ENCODE data around the gene GDA. TPM values are rescaled to one million over a fixed set of nuclear protein-coding genes. Genes with fewer than 3 reads are reported as not detected.

The GDA gene
- total and polyA plus RNA-seq, 2 of the 8 experiments (the other 6 are each of a cell fraction or from before 2014, with no cell fraction given): 0.35 to 3.0 TPM

DNA sequence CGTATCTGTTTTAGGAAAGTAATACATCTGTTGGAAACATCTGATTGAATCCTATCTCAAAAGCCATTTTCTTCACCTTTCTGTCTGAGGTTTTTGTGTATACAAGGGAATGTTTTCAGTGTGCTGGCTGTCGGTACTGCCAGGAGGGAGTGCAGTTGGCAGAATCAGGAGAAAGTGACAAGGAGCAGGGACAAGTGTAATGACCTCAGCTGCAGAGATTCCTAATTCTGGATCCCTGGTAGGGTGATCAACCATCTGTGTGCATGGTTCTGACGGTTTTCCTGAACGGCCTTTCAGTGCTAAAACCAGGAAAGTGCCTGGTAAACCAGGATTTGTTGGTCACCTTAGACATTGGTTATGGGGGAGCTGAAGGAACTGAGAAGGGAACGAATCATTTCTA is 1.6 kb upstream of the GDA start:
- H4K20me1 ChIP-seq (replicated peaks in 1 of 2; ENCODE audit: control insufficient read depth in 1 of 2, insufficient read depth in 2 of 2, low read length in 2 of 2): no peaks in the 10 kb centered on the region
- H3K4me2 ChIP-seq (ENCODE audit: insufficient read depth in 1 of 2, low read depth in 2 of 2, low read length in 2 of 2): no peak overlapping the region
- H3K56ac ChIP-seq (replicated peaks; ENCODE audit: insufficient read length, low read depth, low read length): no peak overlapping the region
- WGBS, 2 experiments (ENCODE audit: extremely low coverage in 1 of 2, insufficient coverage in 1 of 2, insufficient read length in 1 of 2, insufficient replicate concordance in 2 of 2, low coverage in 1 of 2, low lambda C conversion rate in 2 of 2, missing lambda C conversion rate in 1 of 2): 80% methylated on average over 5 of the region's 5 CpGs; no CpG with 5 or more reads in 1 of the 2 experiments
- ChIA-PET CTCF (ENCODE audit: partially characterized antibody) (interaction anchor here (0.7 to 2.9 kb wide), 5 partner anchors 55 to 170 kb away, joined by 3 to 11 read pairs (median 4); no protein-coding TSS in a partner anchor), POLR2A (ENCODE audit: partially characterized antibody) (interaction anchor here (0.6 kb wide), 1 partner anchor 105 kb away, joined by 3 read pairs; no protein-coding TSS in a partner anchor)
- H2BK120ac ChIP-seq (replicated peaks; ENCODE audit: low read depth, low read length): no peak overlapping the region
- H4K5ac ChIP-seq (ENCODE audit: insufficient read length, low read depth, low read length): no peak overlapping the region
- no peak overlapping the region for H3K14ac ChIP-seq (ENCODE audit: insufficient read length)
- H2BK5ac ChIP-seq (ENCODE audit: low read depth, low read length): no peak overlapping the region
- no peaks in the 10 kb centered on the region for H3K79me2 ChIP-seq (ENCODE audit: control insufficient read depth in 1 of 2, insufficient read depth in 2 of 2, low read length in 2 of 2)
- H4K8ac ChIP-seq (ENCODE audit: extremely low read depth, insufficient read depth, low read length): no peak overlapping the region
- H3K9ac ChIP-seq (replicated peaks in 1 of 4; ENCODE audit: extremely low read depth in 1 of 4, low read depth in 3 of 4, low read length in 3 of 4): no peak overlapping the region
- no peaks in the 10 kb centered on the region; the same call in 1 of the 2 replicates for H3K79me1 ChIP-seq (ENCODE audit: low read depth, low read length)
- no peak overlapping the region for H4K91ac ChIP-seq (replicated peaks; ENCODE audit: insufficient read length, low read length)
- H2BK12ac ChIP-seq (ENCODE audit: low read depth, low read length): no peak overlapping the region
- no peak overlapping the region for H2AFZ ChIP-seq (ENCODE audit: low read length)
- no peak overlapping the region for H2BK20ac ChIP-seq (ENCODE audit: low read length)
- H2AK5ac ChIP-seq (ENCODE audit: low read depth, low read length): no peak overlapping the region
- FAIRE-seq: no peak
- TF ChIP-seq PHF8 (conservative IDR thresholded peaks at IDR 0.05; ENCODE audit: low read depth, low read length): no peak
- no peak for TF ChIP-seq KDM4A (IDR thresholded peaks at IDR 0.05; ENCODE audit: low read depth, low read length, severe bottlenecking)
- TF ChIP-seq CHD1 (IDR thresholded peaks at IDR 0.05; ENCODE audit: low read depth, low read length): no peak
- TF ChIP-seq ZNF274 (IDR thresholded peaks at IDR 0.05; ENCODE audit: borderline replicate concordance, extremely low read depth, low read length): no peak
- TF ChIP-seq GABPA (IDR thresholded peaks at IDR 0.05; ENCODE audit: borderline replicate concordance, insufficient read depth, low read length): no peak
- TF ChIP-seq NANOG (IDR thresholded peaks at IDR 0.05; ENCODE audit: insufficient read depth, low read depth, low read length, poor library complexity, severe bottlenecking): no peak
- TF ChIP-seq, protein P1, sequence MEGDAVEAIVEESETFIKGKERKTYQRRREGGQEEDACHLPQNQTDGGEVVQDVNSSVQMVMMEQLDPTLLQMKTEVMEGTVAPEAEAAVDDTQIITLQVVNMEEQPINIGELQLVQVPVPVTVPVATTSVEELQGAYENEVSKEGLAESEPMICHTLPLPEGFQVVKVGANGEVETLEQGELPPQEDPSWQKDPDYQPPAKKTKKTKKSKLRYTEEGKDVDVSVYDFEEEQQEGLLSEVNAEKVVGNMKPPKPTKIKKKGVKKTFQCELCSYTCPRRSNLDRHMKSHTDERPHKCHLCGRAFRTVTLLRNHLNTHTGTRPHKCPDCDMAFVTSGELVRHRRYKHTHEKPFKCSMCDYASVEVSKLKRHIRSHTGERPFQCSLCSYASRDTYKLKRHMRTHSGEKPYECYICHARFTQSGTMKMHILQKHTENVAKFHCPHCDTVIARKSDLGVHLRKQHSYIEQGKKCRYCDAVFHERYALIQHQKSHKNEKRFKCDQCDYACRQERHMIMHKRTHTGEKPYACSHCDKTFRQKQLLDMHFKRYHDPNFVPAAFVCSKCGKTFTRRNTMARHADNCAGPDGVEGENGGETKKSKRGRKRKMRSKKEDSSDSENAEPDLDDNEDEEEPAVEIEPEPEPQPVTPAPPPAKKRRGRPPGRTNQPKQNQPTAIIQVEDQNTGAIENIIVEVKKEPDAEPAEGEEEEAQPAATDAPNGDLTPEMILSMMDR (IDR thresholded peaks at IDR 0.05; ENCODE audit: control extremely low read depth in 1 of 3, insufficient read depth in 1 of 3, low read depth in 1 of 3, low read length in 3 of 3): no peak
- peaks cover 0 to 9% (median 2%) of the 10 kb centered on the region in 4 experiments; a peak in 4 of 7 replicates for H3K4me1 ChIP-seq (replicated peaks in 1 of 4; ENCODE audit: control insufficient read depth in 3 of 4, insufficient read depth in 4 of 4, low read length in 3 of 4)
- H2BK15ac ChIP-seq (ENCODE audit: low read length): no peak overlapping the region
- H3K36me3 ChIP-seq (ENCODE audit: control insufficient read depth in 2 of 4, insufficient read depth in 4 of 4, low read length in 3 of 4): no peaks in the 10 kb centered on the region
- no peak overlapping the region for H3K23ac ChIP-seq (ENCODE audit: insufficient read length)
- H3K27me3 ChIP-seq (replicated peaks in 1 of 4; ENCODE audit: control insufficient read depth in 3 of 4, extremely low read depth in 1 of 4, insufficient read depth in 3 of 4, low read length in 3 of 4): peaks cover 14 to 31% (median 27%) of the 10 kb centered on the region in 4 experiments
- no peak overlapping the region for H3K4me3 ChIP-seq (ENCODE audit: extremely low read depth in 1 of 4, insufficient read depth in 2 of 4, low read depth in 3 of 4, low read length in 4 of 4)
- DNase-seq (ENCODE audit: low read depth in 1 of 2, low spot score in 2 of 2): no peak
- no peak overlapping the region for H3K18ac ChIP-seq (ENCODE audit: extremely low read depth, low read length)
- H3K27ac ChIP-seq (ENCODE audit: low read depth, low read length): no peak overlapping the region
- no peak overlapping the region for H3K4ac ChIP-seq (replicated peaks; ENCODE audit: insufficient read length, low read depth, low read length)
- no peaks in the 10 kb centered on the region for H3K9me3 ChIP-seq (ENCODE audit: insufficient read depth in 2 of 2, low read depth in 1 of 2, low read length in 1 of 2)
- peaks cover 6% of the 10 kb centered on the region; the same call in 1 of the 2 replicates for H3K23me2 ChIP-seq (ENCODE audit: low read depth, low read length)
